GM12865 (cell line): ENCODE results near the gene TEFM.

Source experiments
- DNase-seq: peaks from one replicate; pipeline ENCODE4 v3.0.0; 2010; ENCODE audit warnings: low read depth
- H3K4me3 ChIP-seq: 2 replicates; pipeline ENCODE4 v1.5.1; 2011; ENCODE audit warnings: mild to moderate bottlenecking, low read depth, low read length, control low read depth
- CTCF ChIP-seq: IDR thresholded peaks from 2 replicates; pipeline ENCODE4 v1.5.1; 2011; ENCODE audit warnings: low read length, control low read depth, low read depth, inconsistent platforms; ENCODE audit not compliant: insufficient read depth; ENCODE audit errors: missing control alignments

TEFM gene

GRCh38 chr17:30854146-30854545 lies 51.9 kb downstream of the TEFM start:
- no peak overlapping the region for H3K4me3 ChIP-seq
- DNase-seq = no peak
- no peak for TF ChIP-seq CTCF
